ENCODE data around the gene THRSP. TPM values are rescaled to one million over a fixed set of nuclear protein-coding genes. Genes with fewer than 3 reads are reported as not detected.
A peak's percentile ranks its signal among the peaks of the same experiment; 100 is the strongest.
"Not testable (repeated sequence)": the region's sequence is repeated elsewhere in the genome, so short reads cannot be mapped to it uniquely, and the experiment has no call there.

The THRSP gene
- total RNA-seq, 2 donors from 2014 or later = not detected

- Mint-ChIP-seq H3K36me3 (no peaks in the 10 kb centered on the region), H3K4me1 (ENCODE audit: low read depth in 2 of 2) (no peaks in the 10 kb centered on the region), H3K27me3 (no peaks in the 10 kb centered on the region), H3K4me3 (no peak overlapping the region), H3K27ac (no peak overlapping the region), H3K9me3 (no peaks in the 10 kb centered on the region)
- no peak for ATAC-seq
- DNase-seq (ENCODE audit: low spot score) = no peak
Observed at GRCh38 chr11:78032090-78032489, 31.6 kb upstream of the THRSP start.

- ATAC-seq = no peak
- DNase-seq (ENCODE audit: low spot score) = no peak
- Mint-ChIP-seq H3K27ac (no peak overlapping the region), H3K9me3 (no peaks in the 10 kb centered on the region), H3K27me3 (no peaks in the 10 kb centered on the region), H3K4me1 (ENCODE audit: low read depth in 2 of 2) (no peaks in the 10 kb centered on the region), H3K4me3 (no peak overlapping the region), H3K36me3 (no peaks in the 10 kb centered on the region)
Observed at GRCh38 chr11:78033040-78033439, 30.6 kb upstream of the THRSP start.

GRCh38 chr11:78034623-78035022, 29.0 kb upstream of the THRSP start:
- no peaks in the 10 kb centered on the region for H3K9me3 Mint-ChIP-seq
- H3K4me1 Mint-ChIP-seq (ENCODE audit: low read depth in 2 of 2) = peaks cover 2 to 4% of the 10 kb centered on the region in 2 donors

GRCh38 chr11:78036313-78036712, 27.3 kb upstream of the THRSP start:
- ATAC-seq (no peak), DNase-seq (ENCODE audit: low spot score) (no peak)
- H3K36me3 Mint-ChIP-seq = no peaks in the 10 kb centered on the region
- no peaks in the 10 kb centered on the region for H3K27me3 Mint-ChIP-seq
- no peak overlapping the region for H3K27ac Mint-ChIP-seq
- H3K4me1 Mint-ChIP-seq (ENCODE audit: low read depth in 2 of 2) = peaks cover 11 to 12% of the 10 kb centered on the region in 2 donors
- H3K9me3 Mint-ChIP-seq = no peaks in the 10 kb centered on the region
- H3K4me3 Mint-ChIP-seq = no peak overlapping the region

More at GRCh38 chr11:78034623-78035022, 29.0 kb upstream of the THRSP start:
- DNase-seq (ENCODE audit: low spot score) = no peak
- no peak for ATAC-seq
- no peaks in the 10 kb centered on the region for H3K36me3 Mint-ChIP-seq
- no peak overlapping the region for H3K4me3 Mint-ChIP-seq
- H3K27ac Mint-ChIP-seq = no peak overlapping the region
- no peaks in the 10 kb centered on the region for H3K27me3 Mint-ChIP-seq

GRCh38 chr11:78037056-78037455, 26.6 kb upstream of the THRSP start:
- peaks cover 11 to 15% of the 10 kb centered on the region in 2 donors for H3K4me1 Mint-ChIP-seq (ENCODE audit: low read depth in 2 of 2)
- ATAC-seq = no peak
- no peaks in the 10 kb centered on the region for H3K27me3 Mint-ChIP-seq
- H3K4me3 Mint-ChIP-seq = no peak overlapping the region
- H3K27ac Mint-ChIP-seq = no peak overlapping the region
- no peaks in the 10 kb centered on the region for H3K36me3 Mint-ChIP-seq
- no peaks in the 10 kb centered on the region for H3K9me3 Mint-ChIP-seq
- no peak for DNase-seq (ENCODE audit: low spot score)

GRCh38 chr11:78037825-78038620, 25.6 kb upstream of the THRSP start:
- Mint-ChIP-seq H3K4me3 (peak overlapping the region; percentile 41), H3K36me3 (no peaks in the 10 kb centered on the region), H3K27ac (peak overlapping the region in 1 of 2 donors; percentile 71), H3K9me3 (no peaks in the 10 kb centered on the region), H3K27me3 (no peaks in the 10 kb centered on the region), H3K4me1 (ENCODE audit: low read depth in 2 of 2) (peaks cover 11 to 15% of the 10 kb centered on the region in 2 donors)
- DNase-seq (ENCODE audit: low spot score) (no peak), ATAC-seq (no peak)

GRCh38 chr11:78038697-78039313, 24.9 kb upstream of the THRSP start:
- H3K27me3 Mint-ChIP-seq = no peaks in the 10 kb centered on the region
- DNase-seq (ENCODE audit: low spot score) (no peak), ATAC-seq (no peak)
- H3K4me3 Mint-ChIP-seq = peak overlapping the region; percentile 41
- no peaks in the 10 kb centered on the region for H3K9me3 Mint-ChIP-seq
- H3K4me1 Mint-ChIP-seq (ENCODE audit: low read depth in 2 of 2) = peaks cover 11 to 19% of the 10 kb centered on the region in 2 donors
- peak overlapping the region in 1 of 2 donors; percentile 94 for H3K27ac Mint-ChIP-seq
- H3K36me3 Mint-ChIP-seq = no peaks in the 10 kb centered on the region

GRCh38 chr11:78039391-78039918, 24.2 kb upstream of the THRSP start:
- no peaks in the 10 kb centered on the region for H3K9me3 Mint-ChIP-seq

GRCh38 chr11:78039919-78040671, 23.6 kb upstream of the THRSP start:
- ATAC-seq = peak; percentile 77 to 78
- Mint-ChIP-seq H3K9me3 (no peaks in the 10 kb centered on the region), H3K4me3 (peak overlapping the region; percentile 76), H3K36me3 (no peaks in the 10 kb centered on the region), H3K27ac (peak overlapping the region; percentile 88 to 94), H3K27me3 (no peaks in the 10 kb centered on the region), H3K4me1 (ENCODE audit: low read depth in 2 of 2) (peaks cover 11 to 19% of the 10 kb centered on the region in 2 donors)
- DNase-seq (ENCODE audit: low spot score) = peak; percentile 71

More at GRCh38 chr11:78039391-78039918, 24.2 kb upstream of the THRSP start:
- ATAC-seq (no peak), DNase-seq (ENCODE audit: low spot score) (no peak)
- Mint-ChIP-seq H3K4me3 (peak overlapping the region; percentile 76), H3K36me3 (no peaks in the 10 kb centered on the region), H3K4me1 (ENCODE audit: low read depth in 2 of 2) (peaks cover 11 to 19% of the 10 kb centered on the region in 2 donors), H3K27ac (peak overlapping the region; percentile 88 to 94), H3K27me3 (no peaks in the 10 kb centered on the region)

GRCh38 chr11:78040691-78041379, 22.8 kb upstream of the THRSP start:
- ATAC-seq (peak in 1 of 2 donors; percentile 25), DNase-seq (ENCODE audit: low spot score) (no peak)
- peak overlapping the region; percentile 88 to 94 for H3K27ac Mint-ChIP-seq
- peak overlapping the region; percentile 76 for H3K4me3 Mint-ChIP-seq
- no peaks in the 10 kb centered on the region for H3K9me3 Mint-ChIP-seq
- H3K4me1 Mint-ChIP-seq (ENCODE audit: low read depth in 2 of 2) = peaks cover 14 to 19% of the 10 kb centered on the region in 2 donors
- no peaks in the 10 kb centered on the region for H3K27me3 Mint-ChIP-seq
- H3K36me3 Mint-ChIP-seq = no peaks in the 10 kb centered on the region

GRCh38 chr11:78041380-78041719, 22.3 kb upstream of the THRSP start:
- not testable (repeated sequence) for ATAC-seq; H3K27me3 Mint-ChIP-seq; DNase-seq (ENCODE audit: low spot score); H3K36me3 Mint-ChIP-seq; H3K9me3 Mint-ChIP-seq
- peaks cover 19 to 20% of the 10 kb centered on the region in 2 donors for H3K4me1 Mint-ChIP-seq (ENCODE audit: low read depth in 2 of 2)
- peak overlapping the region; percentile 14 for H3K4me3 Mint-ChIP-seq
- peak overlapping the region in 1 of 2 donors; percentile 54 for H3K27ac Mint-ChIP-seq

- ATAC-seq (no peak), DNase-seq (ENCODE audit: low spot score) (no peak)
- H3K4me1 Mint-ChIP-seq (ENCODE audit: low read depth in 2 of 2) = peaks cover 20 to 22% of the 10 kb centered on the region in 2 donors
- H3K9me3 Mint-ChIP-seq = no peaks in the 10 kb centered on the region
- H3K27me3 Mint-ChIP-seq = no peaks in the 10 kb centered on the region
- no peaks in the 10 kb centered on the region for H3K36me3 Mint-ChIP-seq
- H3K4me3 Mint-ChIP-seq = peak overlapping the region; percentile 14
- peak overlapping the region in 1 of 2 donors; percentile 54 for H3K27ac Mint-ChIP-seq
Observed at GRCh38 chr11:78041843-78042440, 21.7 kb upstream of the THRSP start.

- ATAC-seq (no peak), DNase-seq (ENCODE audit: low spot score) (no peak)
- peaks cover 17 to 18% of the 10 kb centered on the region in 2 donors for H3K4me1 Mint-ChIP-seq (ENCODE audit: low read depth in 2 of 2)
- H3K27me3 Mint-ChIP-seq = no peaks in the 10 kb centered on the region
- H3K4me3 Mint-ChIP-seq = no peak overlapping the region
- H3K36me3 Mint-ChIP-seq = no peaks in the 10 kb centered on the region
- H3K27ac Mint-ChIP-seq = no peak overlapping the region
- no peaks in the 10 kb centered on the region for H3K9me3 Mint-ChIP-seq
Observed at GRCh38 chr11:78044706-78045105, 19.0 kb upstream of the THRSP start.

Measured in natural killer cell treated with Interleukin-12 subunit alpha and Interleukin-12 subunit beta and Interleukin-15 and Interleukin-18, amount 100 ng/mL, for 72 hours (primary cell).